Measurements from ENCODE around the gene ZBTB21. TPM values are rescaled to one million over a fixed set of nuclear protein-coding genes. Genes with fewer than 3 reads are reported as not detected.
A peak's percentile ranks its signal among the peaks of the same experiment; 100 is the strongest.

The ZBTB21 gene
- 10 to 100 TPM in 1 of 3 donors, 1 to 10 TPM in 2; 9.2 to 10.2 (median 9.6) TPM for polyA plus RNA-seq (ENCODE audit: insufficient read length in 3 of 3)

- DNase-seq (ENCODE audit: low read depth in 3 of 3, low spot score in 2 of 3) = peak; percentile 93 to 97 (median 96)
These were observed at the start of gene ZBTB21 for GRCh38 chr21:42009831-42010506. ZBTB21 (minus strand) TSS chr21:42010360; CDS start chr21:41994095, 16,265 bp downstream.

- DNase-seq (ENCODE audit: low read depth in 3 of 3, low spot score in 2 of 3) = no peak
These were observed 49.6 kb upstream of the ZBTB21 start for GRCh38 chr21:42059721-42060120.

- no peak for DNase-seq (ENCODE audit: low read depth in 3 of 3, low spot score in 2 of 3)
These were observed 49.0 kb upstream of the ZBTB21 start for GRCh38 chr21:42059141-42059540.

GRCh38 chr21:42058631-42059111, 48.5 kb upstream of the ZBTB21 start:
- DNase-seq (ENCODE audit: low read depth in 3 of 3, low spot score in 2 of 3) = no peak

GRCh38 chr21:42057851-42058437, 47.8 kb upstream of the ZBTB21 start:
- DNase-seq (ENCODE audit: low read depth in 3 of 3, low spot score in 2 of 3) = no peak

GRCh38 chr21:42056996-42057689, 47.0 kb upstream of the ZBTB21 start:
- no peak for DNase-seq (ENCODE audit: low read depth in 3 of 3, low spot score in 2 of 3)

GRCh38 chr21:42056468-42056867, 46.3 kb upstream of the ZBTB21 start:
- no peak for DNase-seq (ENCODE audit: low read depth in 3 of 3, low spot score in 2 of 3)

GRCh38 chr21:42055425-42055824, 45.3 kb upstream of the ZBTB21 start:
- DNase-seq (ENCODE audit: low read depth in 3 of 3, low spot score in 2 of 3) = no peak

- no peak for DNase-seq (ENCODE audit: low read depth in 3 of 3, low spot score in 2 of 3)
These were observed 41.6 kb upstream of the ZBTB21 start for GRCh38 chr21:42051788-42052187.

- no peak for DNase-seq (ENCODE audit: low read depth in 3 of 3, low spot score in 2 of 3)
These were observed 39.6 kb upstream of the ZBTB21 start for GRCh38 chr21:42049578-42050430.

GRCh38 chr21:42048870-42049577, 38.9 kb upstream of the ZBTB21 start:
- DNase-seq (ENCODE audit: low read depth in 3 of 3, low spot score in 2 of 3) = no peak

- DNase-seq (ENCODE audit: low read depth in 3 of 3, low spot score in 2 of 3) = no peak
These were observed 37.9 kb upstream of the ZBTB21 start for GRCh38 chr21:42047821-42048613.

- no peak for DNase-seq (ENCODE audit: low read depth in 3 of 3, low spot score in 2 of 3)
These were observed 34.8 kb upstream of the ZBTB21 start for GRCh38 chr21:42044871-42045495.

- no peak for DNase-seq (ENCODE audit: low read depth in 3 of 3, low spot score in 2 of 3)
These were observed 33.8 kb upstream of the ZBTB21 start for GRCh38 chr21:42043961-42044360.

GRCh38 chr21:42043201-42043895, 33.2 kb upstream of the ZBTB21 start:
- DNase-seq (ENCODE audit: low read depth in 3 of 3, low spot score in 2 of 3) = no peak

- no peak for DNase-seq (ENCODE audit: low read depth in 3 of 3, low spot score in 2 of 3)
These were observed 32.5 kb upstream of the ZBTB21 start for GRCh38 chr21:42042651-42043050.

- no peak for DNase-seq (ENCODE audit: low read depth in 3 of 3, low spot score in 2 of 3)
These were observed 31.6 kb upstream of the ZBTB21 start for GRCh38 chr21:42041711-42042110.

- no peak for DNase-seq (ENCODE audit: low read depth in 3 of 3, low spot score in 2 of 3)
These were observed 31.1 kb upstream of the ZBTB21 start for GRCh38 chr21:42041246-42041645.

All from right renal cortex interstitium (tissue), 3 donors.